ENCODE data around the gene CCR2. TPM values are rescaled to one million over a fixed set of nuclear protein-coding genes. Genes with fewer than 3 reads are reported as not detected.
"Not testable (repeated sequence)": the region's sequence is repeated elsewhere in the genome, so short reads cannot be mapped to it uniquely, and the experiment has no call there.

CCR2 gene
- total RNA-seq, 4 donors from 2014 or later, result 0.15 to 1.4 (median 0.80) TPM

- no peak overlapping the region for H3K4me3 ChIP-seq
- no peaks in the 10 kb centered on the region for H3K36me3 ChIP-seq
- H3K27me3 ChIP-seq, result no peaks in the 10 kb centered on the region
- H3K9me3 ChIP-seq, result no peaks in the 10 kb centered on the region
- H3K4me1 ChIP-seq, result no peaks in the 10 kb centered on the region
- H3K27ac ChIP-seq, result no peak overlapping the region
- no peak for DNase-seq
- ATAC-seq, result no peak
- in situ Hi-C loops (cut with MboI; ENCODE audit: low sequenced_read_pairs in 4 of 4), result no loop called here
- no peak for TF ChIP-seq POLR2A (IDR thresholded peaks at IDR 0.05)
- intact Hi-C loops (cut with DNase I; ENCODE audit: low total_unique reads), result no loop called here
These were observed 37.7 kb upstream of the CCR2 start for GRCh38 chr3:46316206-46316605.

DNA sequence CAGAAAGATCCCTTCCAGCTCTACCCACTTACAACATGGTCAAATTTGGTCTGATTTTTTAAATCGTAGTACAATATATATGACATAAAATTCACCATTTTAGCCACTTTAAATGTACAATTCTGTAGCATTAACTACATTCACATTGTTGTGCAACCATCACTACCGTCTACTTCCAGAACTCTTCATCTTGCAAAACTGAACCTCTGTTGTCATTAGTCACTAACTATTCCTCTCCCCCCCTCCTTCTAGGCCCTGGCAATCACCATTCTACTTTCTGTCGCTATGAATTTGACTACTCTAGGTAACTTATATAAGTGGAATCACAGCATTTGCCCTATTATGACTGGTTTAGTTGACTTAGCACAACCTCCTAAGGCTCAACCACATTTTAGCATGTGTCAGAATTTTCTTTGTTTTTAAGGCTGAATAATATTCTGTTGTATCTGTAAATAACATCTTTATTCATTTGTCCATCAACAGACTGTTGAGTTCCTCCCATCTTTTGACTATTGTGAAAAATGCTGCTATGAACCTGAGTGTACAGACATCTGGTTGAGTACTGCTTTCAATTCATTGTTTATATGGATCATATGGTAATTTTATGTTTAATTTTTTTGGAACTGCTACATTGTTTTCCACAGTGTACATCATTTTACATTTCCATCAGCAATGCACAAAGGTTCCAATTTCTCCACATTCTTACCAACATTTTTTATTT is 35.5 kb upstream of the CCR2 start:
- no peak for DNase-seq

DNA sequence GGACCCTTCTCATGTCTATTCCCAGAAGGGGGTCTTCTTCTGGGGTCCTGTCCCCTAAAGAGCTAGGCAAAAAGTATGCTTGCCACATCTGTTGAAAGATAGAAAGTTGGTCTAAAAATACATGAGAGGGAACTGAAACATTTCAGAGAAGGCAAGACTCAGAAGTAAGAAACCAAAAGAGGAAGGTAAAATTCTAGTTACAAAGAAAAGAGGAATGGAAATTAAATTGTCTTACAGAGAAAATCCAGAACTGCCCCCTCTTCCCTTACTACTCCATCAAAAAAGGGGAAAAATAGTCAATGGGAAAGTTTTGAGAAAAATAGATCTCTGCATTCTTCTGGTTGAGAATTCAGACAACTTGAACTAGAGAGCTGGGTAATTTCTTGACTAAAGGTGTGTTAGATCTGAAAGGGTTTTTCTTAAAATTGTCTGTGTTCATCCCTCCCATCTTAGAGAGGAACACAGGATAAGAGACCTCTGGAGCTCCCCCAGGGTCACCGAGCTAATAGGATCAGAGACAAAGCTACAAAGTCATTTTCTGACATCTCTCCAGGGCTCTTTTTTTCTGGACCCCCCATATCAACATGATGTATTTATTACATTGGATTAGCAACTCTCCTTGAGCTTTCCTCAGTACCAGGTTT is 32.3 kb upstream of the CCR2 start:
- H3K4me3 ChIP-seq, result no peak overlapping the region
- DNase-seq, result no peak
- no peak for ATAC-seq
- H3K9me3 ChIP-seq, result no peaks in the 10 kb centered on the region
- no peaks in the 10 kb centered on the region for H3K27me3 ChIP-seq
- H3K27ac ChIP-seq, result no peak overlapping the region
- TF ChIP-seq POLR2A (IDR thresholded peaks at IDR 0.05) (no peak), CTCF (IDR thresholded peaks at IDR 0.05 in 4 of 5, conservative IDR thresholded peaks at IDR 0.05 in 1 of 5) (no peak)
- intact Hi-C loops (cut with DNase I; ENCODE audit: low total_unique reads) (no loop called here), in situ Hi-C loops (cut with MboI; ENCODE audit: low sequenced_read_pairs in 4 of 4) (no loop called here)
- H3K4me1 ChIP-seq, result no peaks in the 10 kb centered on the region
- no peaks in the 10 kb centered on the region for H3K36me3 ChIP-seq

More for the DNA sequence above, 35.5 kb upstream of the CCR2 start:
- Histone ChIP-seq H3K36me3 (no peaks in the 10 kb centered on the region), H3K4me3 (no peak overlapping the region), H3K27me3 (no peaks in the 10 kb centered on the region), H3K9me3 (no peaks in the 10 kb centered on the region), H3K4me1 (no peaks in the 10 kb centered on the region), H3K27ac (no peak overlapping the region)
- TF ChIP-seq CTCF (IDR thresholded peaks at IDR 0.05 in 4 of 5, conservative IDR thresholded peaks at IDR 0.05 in 1 of 5), result no peak
- TF ChIP-seq POLR2A (IDR thresholded peaks at IDR 0.05), result no peak
- intact Hi-C loops (cut with DNase I; ENCODE audit: low total_unique reads) (no loop called here), in situ Hi-C loops (cut with MboI; ENCODE audit: low sequenced_read_pairs in 4 of 4) (no loop called here)
- no peak for ATAC-seq

DNA sequence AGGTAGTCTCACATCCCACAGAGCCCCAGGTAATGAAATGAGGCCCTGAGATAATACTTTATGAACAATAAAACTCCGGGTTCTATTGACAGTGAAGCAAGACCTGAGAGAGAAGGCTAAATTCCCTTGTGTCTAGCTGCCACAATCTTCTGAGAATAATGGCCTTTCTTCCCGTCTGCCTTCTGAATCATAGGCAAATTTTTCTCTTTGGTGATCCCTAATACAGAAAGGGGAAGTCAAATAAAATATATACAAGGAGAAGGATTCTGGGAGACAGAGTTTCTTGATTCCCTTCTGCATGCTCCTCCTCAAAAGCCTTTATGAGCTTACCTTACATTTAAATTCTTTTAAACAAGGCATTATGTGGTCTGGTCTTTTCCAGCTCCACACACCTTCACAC is 29.9 kb upstream of the CCR2 start:
- Histone ChIP-seq H3K27me3 (no peaks in the 10 kb centered on the region), H3K27ac (no peak overlapping the region), H3K4me3 (no peak overlapping the region), H3K4me1 (no peaks in the 10 kb centered on the region), H3K9me3 (no peaks in the 10 kb centered on the region), H3K36me3 (no peaks in the 10 kb centered on the region)
- ATAC-seq (no peak), DNase-seq (no peak)
- in situ Hi-C loops (cut with MboI; ENCODE audit: low sequenced_read_pairs in 4 of 4) (no loop called here), intact Hi-C loops (cut with DNase I; ENCODE audit: low total_unique reads) (no loop called here)
- TF ChIP-seq POLR2A (IDR thresholded peaks at IDR 0.05) (no peak), CTCF (IDR thresholded peaks at IDR 0.05 in 4 of 5, conservative IDR thresholded peaks at IDR 0.05 in 1 of 5) (no peak)

DNA sequence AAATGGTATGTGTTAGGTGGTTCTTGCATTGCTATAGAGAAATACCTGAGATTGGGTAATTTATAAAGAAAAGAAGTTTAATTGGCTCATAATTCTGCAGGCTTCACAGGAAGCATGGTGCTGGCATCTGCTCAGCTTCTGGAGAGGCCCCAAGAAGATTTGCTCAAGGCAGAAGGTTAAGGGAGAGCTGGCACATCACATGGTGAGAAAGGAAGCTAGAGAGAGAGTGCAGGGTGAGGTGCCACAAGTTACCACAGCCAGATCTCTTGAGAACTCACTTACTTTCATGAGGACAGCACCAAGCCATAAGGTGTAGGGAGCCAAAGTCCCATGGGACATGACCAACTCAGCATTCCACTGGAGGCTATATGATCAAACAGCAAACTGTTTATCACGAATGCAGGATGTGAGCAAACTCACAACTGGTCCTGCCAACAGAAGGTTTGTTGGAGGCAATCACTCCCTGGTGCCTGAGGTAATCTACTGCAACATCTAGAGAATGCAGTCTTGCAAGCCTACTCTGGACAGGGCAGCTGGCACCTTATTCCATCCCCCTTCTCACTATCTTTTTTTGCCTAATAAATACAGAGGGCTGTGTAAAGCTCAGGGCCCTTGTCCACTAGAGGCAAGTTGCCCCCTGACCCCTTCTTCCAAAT is 28.1 kb upstream of the CCR2 start:
- H3K36me3 ChIP-seq, result no peaks in the 10 kb centered on the region
- ATAC-seq, result no peak

DNA sequence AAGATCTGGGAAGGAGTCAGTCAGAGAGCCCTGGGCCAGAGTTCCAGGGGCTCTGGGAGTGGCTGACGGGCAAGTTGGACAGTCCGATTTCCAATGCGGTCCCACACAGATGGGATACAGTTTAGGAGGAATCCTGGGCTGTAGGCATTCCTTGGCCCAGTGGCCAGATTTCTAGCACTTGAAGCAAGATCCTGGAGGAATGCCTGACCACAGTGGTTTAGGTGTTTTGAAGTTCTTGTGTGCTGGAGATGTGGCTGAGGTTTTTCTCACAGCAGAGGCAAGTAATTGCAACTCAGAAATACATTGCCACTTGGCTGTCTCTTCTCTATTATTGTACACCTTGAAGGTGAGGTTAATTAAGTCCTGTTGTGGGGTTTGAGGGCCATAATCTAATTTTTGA is 23.2 kb upstream of the CCR2 start:
- ATAC-seq; H3K27ac ChIP-seq; in situ Hi-C loops (cut with MboI; ENCODE audit: low sequenced_read_pairs in 4 of 4); H3K9me3 ChIP-seq; H3K4me3 ChIP-seq; H3K27me3 ChIP-seq; H3K36me3 ChIP-seq; H3K4me1 ChIP-seq; intact Hi-C loops (cut with DNase I; ENCODE audit: low total_unique reads); DNase-seq: not testable (repeated sequence)

More for the DNA sequence above, 28.1 kb upstream of the CCR2 start:
- Histone ChIP-seq H3K9me3 (no peaks in the 10 kb centered on the region), H3K27me3 (no peaks in the 10 kb centered on the region), H3K4me3 (no peak overlapping the region), H3K27ac (no peak overlapping the region), H3K4me1 (no peaks in the 10 kb centered on the region)
- no peak for TF ChIP-seq POLR2A (IDR thresholded peaks at IDR 0.05)
- no peak for TF ChIP-seq CTCF (IDR thresholded peaks at IDR 0.05 in 4 of 5, conservative IDR thresholded peaks at IDR 0.05 in 1 of 5)
- DNase-seq, result no peak
- intact Hi-C loops (cut with DNase I; ENCODE audit: low total_unique reads) (no loop called here), in situ Hi-C loops (cut with MboI; ENCODE audit: low sequenced_read_pairs in 4 of 4) (no loop called here)
